IPS-NIHi11 (cell line): Measurements from ENCODE around the gene ITGA11.

Experiments
- DNase-seq: peaks from one replicate; pipeline ENCODE4 v3.0.0; 2012; ENCODE audit warnings: mixed read lengths, low spot score

ITGA11 gene

DNA sequence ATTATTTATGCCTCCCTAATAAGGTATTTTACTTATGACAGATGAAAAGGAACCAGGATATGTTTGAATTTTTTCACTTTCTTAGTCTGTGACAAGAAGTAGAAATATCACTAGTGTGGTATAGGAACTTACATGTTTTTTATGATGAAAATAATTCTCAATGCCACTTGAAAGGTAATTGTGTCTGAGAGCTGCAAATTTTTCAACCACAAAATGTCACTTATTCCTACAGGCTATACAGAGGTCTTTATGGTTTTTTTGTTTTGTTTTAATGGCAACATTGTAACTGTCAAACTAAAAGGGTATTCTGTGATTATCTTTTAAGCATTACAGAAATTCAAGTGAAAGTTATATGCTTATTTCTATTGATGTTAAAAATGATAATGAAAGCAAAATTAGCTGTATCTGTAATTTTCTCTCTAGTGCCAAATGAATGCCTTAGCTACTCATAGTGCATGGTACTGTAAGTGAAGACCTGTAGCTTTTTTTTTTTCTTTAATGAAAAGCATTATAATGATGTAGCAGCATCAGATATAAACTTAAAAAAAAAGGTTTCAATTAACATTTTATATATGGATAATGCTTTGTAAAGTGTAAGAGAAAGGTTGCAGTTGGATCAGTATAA, 139.7 kb downstream of the ITGA11 start:
- DNase-seq = no peak

DNA sequence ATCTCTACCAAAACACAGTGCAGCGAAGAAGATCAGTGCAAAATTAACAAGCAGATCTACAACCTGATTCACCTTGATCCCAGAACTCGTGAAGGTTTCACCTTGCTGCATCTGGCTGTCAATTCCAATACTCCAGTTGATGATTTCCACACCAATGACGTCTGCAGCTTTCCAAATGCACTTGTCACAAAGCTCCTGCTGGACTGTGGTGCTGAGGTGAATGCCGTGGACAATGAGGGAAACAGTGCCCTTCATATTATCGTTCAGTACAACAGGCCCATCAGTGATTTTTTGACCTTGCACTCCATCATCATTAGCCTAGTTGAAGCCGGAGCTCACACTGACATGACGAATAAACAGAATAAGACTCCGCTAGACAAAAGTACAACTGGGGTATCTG, 141.2 kb downstream of the ITGA11 start:
- no peak for DNase-seq

DNA sequence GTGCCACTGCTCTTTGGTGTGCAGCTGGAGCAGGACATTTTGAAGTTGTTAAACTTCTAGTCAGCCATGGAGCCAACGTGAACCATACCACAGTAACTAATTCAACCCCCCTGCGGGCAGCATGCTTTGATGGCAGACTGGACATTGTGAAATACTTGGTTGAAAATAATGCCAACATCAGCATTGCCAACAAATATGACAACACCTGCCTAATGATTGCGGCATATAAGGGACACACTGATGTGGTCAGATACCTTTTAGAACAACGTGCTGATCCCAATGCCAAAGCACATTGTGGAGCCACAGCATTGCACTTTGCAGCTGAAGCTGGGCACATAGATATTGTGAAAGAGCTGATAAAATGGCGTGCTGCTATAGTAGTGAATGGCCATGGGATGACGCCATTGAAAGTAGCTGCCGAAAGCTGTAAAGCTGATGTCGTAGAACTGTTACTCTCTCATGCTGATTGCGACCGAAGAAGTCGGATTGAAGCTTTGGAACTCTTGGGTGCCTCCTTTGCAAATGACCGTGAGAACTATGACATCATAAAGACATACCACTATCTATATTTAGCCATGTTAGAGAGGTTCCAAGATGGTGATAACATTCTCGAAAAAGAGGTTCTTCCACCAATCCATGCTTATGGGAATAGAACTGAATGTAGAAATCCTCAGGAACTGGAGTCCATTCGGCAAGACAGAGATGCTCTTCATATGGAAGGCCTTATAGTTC, 142.2 kb downstream of the ITGA11 start:
- no peak for DNase-seq

- DNase-seq = no peak
These were observed 142.9 kb downstream of the ITGA11 start for GRCh38 chr15:68289057-68289456.

DNA sequence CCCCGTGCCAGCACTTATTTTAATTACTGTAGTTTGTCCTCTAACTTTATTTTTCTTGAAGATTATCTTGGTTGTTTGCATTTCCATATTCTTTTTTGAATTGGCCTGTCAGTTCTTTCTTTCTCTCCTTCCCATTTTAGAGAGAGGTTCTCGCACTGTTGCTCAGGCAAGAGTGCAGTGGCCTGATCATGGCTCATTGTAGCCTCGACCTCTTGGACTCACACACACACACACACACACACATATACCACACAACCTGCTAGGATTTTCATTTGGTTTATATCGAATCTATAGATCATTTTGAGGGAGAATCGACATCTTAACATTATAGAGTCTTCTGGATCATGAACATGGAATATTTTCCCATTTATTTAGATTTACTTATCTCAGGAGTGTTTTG, 145.7 kb downstream of the ITGA11 start:
- DNase-seq = no peak

GRCh38 chr15:68285259-68285980, 146.5 kb downstream of the ITGA11 start:
- DNase-seq = no peak

DNA sequence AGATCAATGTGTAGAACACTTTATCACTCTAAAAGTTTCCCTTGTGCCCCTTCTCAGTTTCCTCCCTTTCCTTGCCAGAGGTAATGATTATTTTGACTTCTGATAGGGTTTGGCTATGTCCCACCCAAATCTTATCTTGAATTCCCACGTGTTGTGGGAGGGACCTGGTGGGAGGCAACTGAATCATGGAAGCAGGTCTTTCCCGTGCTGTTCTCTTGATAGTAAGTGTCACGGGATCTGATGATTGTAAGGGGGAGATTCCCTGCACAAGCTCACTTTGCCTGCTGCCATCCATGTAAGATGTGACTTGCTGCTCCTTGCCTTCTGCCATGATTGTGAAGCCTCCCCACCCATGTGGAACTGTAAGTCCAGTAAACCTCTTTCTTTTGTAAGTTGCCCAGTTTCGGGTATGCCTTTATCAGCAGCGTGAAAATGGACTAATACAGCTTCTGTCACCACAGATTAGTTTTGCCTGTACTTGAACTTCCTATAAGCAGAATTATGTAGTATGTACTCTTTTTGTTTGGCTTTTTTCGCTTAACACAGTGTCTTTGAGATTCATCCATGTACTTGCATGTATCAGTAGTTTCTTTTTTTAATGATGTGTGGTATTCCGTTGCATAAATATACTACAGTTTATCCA, 147.2 kb downstream of the ITGA11 start:
- DNase-seq = no peak

GRCh38 chr15:68283401-68283800, 148.6 kb downstream of the ITGA11 start:
- no peak for DNase-seq

DNA sequence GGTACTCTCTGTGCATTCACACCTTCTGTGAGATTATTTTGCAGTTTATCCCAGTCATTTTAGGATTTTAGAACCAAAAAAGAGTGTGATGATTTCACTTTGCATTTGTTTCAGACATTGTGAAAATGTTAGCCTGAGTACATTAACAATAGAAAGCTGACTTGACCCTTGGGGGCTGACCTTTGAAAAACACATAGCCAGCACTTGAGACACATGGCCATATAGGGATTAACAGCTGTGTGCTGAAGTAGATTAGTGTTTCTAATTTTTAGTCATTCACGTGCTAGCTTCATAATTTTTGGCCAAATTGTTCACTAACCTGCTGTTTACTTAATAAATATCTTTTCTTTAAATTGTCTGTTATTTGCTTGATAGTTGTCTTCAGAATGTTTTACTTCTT, 151.0 kb downstream of the ITGA11 start:
- no peak for DNase-seq

DNA sequence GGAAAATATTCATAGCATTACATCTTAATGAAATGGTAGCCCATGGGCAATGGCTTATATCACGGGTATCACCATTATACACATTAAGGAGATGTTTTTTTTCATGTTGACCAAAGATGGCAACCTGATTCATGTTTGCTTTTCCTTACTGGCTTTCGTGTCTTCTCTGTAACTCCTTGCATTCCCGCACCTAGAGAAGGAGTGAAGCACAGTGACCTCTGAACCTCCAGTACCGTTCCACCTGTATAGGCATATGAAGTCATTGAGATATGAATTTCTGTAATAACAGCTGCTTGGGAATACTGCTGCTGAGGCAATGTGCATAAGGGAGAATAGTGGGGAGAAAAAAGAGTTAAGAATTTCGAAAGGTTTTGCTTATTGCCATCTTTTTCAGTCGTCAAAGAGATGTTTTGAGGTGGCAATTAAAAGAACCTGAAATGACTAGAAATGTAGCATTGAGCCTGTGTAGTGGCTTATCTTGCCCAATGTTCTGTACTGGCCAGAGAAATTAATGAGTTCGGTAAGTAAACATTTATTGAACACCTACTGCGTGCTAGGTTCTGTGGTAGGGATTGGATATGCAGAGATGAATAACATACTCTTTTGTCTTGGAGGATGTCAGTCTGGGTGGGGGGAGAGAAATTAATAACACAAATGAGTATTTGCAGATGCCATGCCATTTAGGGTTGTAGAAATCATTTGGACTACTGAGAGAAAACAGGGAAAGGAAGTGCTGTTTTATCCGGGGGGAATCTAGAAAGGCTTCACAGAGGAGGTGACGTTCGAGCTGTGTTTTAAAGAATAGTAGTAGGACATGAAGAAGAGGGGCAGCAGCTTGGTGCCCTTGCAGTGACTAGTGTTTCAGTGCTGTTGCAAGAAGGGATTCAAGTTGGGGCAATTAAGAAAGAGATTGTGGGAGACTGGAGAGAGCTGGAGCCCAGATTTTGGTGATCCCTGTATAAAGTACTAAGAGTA, 151.9 kb downstream of the ITGA11 start:
- DNase-seq = no peak

DNA sequence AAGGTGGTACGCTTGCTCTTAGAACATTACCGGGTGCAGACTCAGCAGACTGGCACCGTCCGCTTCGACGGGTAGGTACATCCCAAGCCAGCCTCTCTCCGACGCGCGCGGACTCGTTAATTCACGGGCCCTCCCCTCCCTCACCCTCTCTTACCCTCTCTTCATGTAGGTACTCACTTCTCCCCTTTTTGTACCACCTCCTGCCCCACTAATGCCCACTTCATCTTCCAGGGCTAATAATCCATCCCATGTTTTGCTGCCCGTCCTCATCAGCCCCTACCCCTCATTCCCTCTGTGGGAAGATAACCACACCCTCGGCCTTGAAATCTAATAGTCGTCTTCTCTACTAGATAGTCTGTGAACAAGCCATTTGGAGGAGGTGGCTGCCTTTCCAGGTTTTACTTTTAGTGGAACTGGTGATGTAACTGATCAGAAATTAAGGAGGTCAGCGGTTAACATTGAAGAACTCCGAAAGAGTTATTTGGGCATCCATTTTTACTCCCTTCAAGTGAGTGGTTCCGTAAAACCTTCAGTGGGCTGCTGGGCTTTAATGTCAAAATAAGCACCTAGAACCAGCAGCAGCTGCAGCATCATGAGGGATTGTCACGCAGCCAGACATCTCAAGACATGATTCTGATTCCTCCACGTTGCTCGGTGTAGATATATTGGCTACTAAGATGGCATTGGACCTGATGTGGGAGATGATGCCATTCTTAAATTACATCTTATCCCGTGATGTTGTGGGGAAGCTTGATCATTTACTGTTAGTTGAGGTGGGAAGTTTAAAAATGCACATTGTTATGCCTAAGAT, 153.2 kb downstream of the ITGA11 start:
- DNase-seq = no peak

- no peak for DNase-seq
These were observed 153.7 kb downstream of the ITGA11 start for GRCh38 chr15:68278345-68278594.

- peak; percentile 92 for DNase-seq
These were observed 154.2 kb downstream of the ITGA11 start, which contains the start of gene FEM1B for GRCh38 chr15:68277603-68278344. TSS of gene FEM1B (plus strand) at chr15:68277745. CDS start at chr15:68278418, 673 bp downstream.

DNA sequence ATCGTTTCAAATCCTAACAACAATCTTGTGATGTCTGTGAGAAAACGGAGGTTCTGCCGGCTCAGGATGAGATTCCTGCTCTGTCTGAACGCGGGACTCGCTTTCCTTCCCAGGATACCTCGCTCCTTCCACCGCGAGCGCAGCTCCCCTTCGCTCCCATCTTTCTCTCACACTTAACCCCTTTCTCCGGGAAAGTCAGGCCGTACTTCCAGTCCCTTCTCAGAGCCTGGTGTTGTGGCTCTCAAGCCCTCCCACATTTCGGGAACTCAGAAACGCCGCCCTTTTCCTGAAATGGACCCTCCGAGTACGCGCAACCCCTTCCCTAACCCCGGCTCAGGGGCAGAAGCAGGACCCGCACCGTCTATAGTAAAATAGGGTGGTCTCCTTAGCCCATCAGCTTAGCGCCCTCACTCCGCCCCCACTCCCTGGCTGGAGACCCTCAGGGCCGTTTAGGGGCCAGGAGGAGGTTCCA, 154.8 kb downstream of the ITGA11 start:
- peak; percentile 47 for DNase-seq

GRCh38 chr15:68276668-68277067, 155.3 kb downstream of the ITGA11 start:
- no peak for DNase-seq

DNA sequence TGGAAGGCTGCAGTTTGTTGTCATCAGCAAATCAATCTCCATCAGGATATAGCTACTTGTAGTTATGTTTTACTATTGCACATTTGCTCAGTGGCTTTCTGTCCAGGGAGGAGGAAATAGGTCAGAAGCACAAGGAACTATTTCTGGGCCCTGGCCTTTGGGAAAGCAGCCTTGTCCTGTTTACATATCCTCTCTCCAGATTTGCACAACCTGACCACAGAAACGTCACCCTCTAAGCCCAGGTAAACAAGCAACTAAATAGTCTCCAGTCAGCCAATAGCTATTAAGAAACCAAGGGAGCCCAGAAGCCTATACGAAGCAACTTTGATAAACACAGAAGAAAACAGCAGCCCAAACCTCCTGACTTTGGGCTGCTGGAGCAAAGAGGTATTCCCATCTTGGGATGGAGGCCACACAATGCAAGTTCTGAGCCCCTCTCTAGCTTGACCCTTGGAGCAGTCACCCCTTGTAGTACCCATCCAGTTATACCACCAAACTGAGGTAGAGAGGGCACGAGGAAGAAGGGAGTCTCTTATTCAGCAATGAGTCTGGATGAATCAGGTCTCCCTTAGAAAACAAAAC, 156.7 kb downstream of the ITGA11 start:
- no peak for DNase-seq

DNA sequence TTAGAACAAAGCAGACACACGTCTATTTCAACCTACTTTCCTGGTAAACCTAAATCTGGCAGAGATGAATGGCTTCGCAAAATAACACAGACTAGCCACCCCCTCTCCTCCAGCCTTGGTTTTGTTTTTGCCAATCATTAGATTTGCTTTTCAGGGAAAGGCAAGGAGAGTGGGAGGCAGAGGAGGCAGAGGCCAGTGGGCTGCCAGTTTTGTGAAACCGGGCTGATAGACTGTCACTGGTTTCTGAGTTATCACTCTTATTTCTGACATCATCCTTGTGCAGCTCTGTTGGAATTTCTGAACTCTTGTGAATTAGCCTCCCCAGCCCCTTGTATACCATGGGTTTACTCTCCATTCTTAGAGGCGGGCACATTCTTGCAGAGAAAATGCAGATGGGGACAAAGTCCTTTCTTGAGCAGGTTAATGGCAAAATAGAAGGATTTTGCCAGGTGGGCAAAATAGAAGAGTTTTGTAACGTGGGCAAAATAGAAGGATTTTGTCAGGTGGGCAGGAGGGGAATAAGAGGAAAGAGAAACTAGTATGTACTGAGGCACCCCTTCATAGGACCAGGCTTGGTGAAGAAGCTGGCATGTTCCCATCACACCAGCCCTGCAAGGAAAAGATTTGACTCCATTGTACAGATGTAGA, 157.6 kb downstream of the ITGA11 start:
- DNase-seq = no peak

- DNase-seq = no peak
These were observed 159.2 kb downstream of the ITGA11 start for GRCh38 chr15:68272721-68273271.
